Raji (cell line): ENCODE measurements around the gene LEKR1.

Source experiments
- POLR2A ChIP-seq: IDR thresholded peaks from 2 replicates; pipeline ENCODE4 v1.6.1; 2011; ENCODE audit warnings: low read depth, low read length, control low read depth; ENCODE audit not compliant: insufficient read depth

The LEKR1 gene

DNA sequence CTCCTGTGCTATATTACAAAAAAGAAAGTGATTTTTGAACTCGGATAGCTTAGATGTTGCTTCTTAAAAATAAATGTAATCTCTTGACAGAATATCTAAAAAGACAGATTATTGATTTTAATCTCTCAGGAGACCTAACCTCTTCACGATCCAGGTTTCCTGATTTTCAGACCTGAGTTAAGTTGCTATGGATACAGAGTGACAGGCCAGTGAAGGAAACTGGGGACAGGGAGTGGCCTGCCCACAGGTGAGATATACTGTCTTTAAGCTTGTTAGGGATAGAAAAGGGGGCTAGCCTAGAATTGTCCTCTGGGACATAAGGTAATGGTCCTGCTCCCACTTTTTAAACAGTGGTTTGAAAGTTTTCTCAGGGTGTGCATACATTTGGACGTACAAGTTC, 260.6 kb downstream of the LEKR1 start:
- no peak for TF ChIP-seq POLR2A

DNA sequence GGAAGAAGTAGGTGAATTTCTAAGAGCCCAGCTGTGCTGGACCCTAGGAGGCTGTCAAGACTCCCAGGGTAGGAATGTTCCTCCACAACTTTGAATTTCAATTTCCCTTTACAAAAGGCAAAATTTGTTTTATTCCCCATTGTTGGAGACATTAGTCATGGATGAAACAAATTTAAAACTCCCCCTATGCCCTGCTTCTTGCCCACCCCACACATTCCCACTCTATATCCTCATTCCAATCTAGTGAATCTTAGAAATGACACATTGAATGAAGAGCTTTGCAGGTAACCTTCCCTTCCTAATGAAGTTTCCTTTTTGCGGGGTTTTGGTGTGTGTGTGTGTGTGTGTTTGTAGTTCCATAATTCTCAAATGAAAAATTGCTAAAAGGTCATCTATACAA, 261.2 kb downstream of the LEKR1 start:
- TF ChIP-seq POLR2A, result no peak

DNA sequence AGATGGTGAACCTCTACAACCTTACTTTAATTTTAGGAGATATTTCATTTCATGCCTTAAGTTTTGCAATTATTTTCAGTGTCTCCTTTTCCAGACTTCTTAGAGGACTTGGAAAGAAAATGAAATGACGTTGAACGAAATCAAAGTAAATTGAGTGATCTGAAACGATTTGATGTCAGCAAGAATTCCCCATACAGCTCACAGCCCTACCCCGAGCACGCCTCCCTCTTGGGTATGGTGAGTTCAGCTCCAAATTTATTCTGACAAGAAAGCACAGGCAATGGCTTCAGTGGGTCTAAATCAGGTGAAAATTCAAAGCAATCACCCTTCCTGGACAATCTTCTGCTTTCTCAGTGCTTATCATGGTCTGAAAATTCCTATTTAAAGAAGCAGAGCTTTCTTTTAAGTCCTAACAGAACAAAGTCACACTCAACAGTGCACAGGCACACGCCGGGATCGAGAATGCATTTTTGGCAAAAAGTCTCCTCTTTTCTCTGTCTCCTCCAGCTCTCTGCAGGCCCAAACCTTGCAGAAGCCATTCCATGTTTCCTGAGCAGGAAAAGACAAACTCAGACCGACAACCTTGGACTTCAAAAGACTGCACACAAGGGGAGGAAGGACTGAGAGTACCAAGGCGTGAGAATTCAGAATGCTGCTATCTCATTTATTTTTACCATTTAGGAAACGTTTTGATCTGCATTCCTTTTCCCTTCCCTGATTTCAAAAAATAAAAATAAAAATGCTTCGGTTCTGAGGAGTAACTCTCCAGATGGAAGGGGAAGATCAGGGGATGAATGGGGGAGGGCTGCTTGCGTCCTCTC, 261.8 kb downstream of the LEKR1 start:
- TF ChIP-seq POLR2A, result no peak

DNA sequence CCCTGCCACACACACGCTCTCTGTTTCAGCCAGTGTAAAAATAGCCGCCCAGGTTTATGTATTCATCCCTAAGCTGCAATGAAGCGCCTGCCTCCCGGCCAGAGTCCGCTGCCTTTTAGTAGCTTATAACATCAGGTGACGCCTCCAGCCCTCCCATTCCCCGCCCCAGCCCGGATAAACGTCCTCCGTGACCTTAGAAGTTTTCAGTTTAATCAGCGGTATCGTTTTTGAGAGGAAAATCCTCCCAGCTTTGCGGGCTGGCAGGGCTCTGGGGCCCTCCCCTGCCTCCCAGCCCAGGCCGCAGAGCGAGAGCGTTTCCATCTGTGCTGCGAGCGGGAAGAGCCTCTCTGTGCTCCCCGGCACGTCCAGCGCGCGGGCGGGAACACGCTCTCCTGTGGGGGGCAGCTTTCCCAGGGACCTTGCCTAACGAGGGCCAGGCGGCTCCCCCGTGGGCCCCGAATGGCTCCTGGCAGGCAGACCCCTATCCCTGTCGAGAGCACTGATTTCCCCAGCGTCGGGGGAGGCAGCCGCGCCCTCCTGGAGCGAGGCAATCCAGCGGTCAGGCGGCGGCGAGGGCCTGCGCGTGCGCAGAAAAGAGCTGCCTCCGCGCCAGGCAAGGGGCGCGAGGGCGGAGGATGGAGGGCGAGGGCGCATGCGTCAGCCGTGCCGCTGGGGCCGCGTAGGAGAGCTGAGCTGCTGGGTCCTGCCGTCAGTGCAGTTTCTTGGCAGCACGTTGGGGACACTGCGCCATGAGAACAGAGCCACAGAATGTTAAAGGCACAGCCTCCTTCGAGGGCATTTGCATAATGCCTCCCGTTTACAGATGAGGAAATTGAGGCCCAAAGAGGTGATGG, 262.7 kb downstream of the LEKR1 start:
- TF ChIP-seq POLR2A, result peak; percentile 87

DNA sequence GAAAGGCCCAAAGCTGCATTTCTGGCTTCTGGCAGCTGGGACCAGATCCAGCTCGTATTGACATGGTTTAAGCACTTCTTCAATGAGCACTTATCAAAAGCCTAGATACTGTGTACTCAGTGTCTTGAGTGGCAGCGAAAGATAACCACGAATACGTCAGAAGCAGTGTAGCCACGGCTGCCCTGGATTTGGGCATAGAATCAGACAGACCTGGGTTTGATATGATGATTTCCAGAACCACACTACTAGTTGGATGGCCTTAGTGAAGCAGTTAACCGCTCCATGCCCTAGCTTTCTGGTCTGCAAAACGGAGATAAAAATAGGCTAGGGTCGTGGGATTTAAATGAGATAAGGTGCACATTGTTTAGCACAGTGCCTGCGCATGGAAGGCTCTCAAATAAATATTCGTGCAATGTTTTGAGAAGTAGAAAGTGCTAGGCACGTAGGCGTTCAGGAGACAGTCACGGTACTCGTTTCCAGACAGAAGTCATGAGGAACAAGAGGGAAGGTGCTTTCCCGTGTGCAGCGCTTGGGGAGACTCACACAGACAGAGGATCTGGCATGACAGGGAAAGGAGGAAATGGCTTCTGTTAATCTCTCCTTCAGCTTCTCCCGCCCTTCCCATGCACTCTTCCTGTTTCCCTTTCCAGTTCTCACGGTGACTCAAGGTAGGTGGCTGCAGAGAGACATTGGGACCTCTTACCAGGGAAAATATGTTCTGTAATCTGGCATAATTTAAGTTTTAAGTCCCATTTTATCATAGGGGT, 263.5 kb downstream of the LEKR1 start:
- no peak for TF ChIP-seq POLR2A

DNA sequence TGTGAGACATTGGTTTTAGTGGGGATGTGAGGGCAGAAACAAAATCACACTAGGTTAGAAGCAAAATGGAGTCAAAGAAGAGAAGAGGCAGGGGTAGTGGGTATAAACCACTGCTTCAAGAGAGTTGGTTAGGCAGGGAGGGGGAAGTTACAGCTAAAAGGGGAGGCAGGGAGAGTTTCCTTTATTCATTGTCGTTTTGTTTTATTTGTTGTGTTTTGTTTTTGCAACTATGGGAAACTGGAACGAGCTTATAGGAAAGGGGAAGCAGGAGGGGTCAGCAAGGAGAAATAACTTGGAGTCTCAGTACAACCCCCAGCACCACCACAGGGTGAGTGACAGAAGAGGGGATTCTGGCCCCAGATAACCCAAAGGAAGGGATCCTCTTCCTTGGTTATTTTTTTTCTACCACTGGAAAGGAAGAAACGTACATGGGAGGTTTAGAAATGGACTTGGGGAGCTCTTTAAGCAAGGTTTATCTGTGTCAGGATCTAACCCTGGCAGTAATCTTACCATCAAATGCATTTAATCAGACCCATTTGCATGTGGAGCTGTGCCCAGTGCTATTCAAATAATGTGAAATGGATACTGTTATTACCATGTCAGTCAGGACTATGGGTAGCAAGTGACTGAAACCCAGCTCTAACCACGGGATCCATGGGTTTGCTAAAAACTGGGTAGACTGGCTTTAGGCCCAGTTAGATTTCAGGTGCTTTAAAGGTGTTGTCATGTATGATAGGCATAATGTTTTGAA, 265.1 kb downstream of the LEKR1 start:
- no peak for TF ChIP-seq POLR2A

DNA sequence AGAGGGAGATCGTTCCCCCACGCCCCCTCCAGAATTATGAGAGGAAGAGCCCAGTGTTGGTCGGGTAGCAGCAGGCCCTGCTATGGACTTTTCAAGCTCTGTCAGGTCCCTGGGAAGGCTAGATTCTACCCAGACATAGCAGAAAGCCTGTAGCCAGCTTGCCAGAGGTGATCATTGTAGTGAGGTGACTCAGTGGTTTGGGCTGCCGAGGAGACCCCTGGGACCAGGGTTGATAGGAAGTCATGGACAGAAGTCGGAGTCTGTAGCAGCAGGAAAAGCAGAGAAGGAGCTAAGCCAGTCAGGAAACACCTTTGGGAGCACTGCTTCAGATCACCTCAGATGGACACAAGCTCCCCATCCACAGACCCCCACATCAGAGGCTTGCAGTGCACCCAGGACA, 266.1 kb downstream of the LEKR1 start:
- no peak for TF ChIP-seq POLR2A

DNA sequence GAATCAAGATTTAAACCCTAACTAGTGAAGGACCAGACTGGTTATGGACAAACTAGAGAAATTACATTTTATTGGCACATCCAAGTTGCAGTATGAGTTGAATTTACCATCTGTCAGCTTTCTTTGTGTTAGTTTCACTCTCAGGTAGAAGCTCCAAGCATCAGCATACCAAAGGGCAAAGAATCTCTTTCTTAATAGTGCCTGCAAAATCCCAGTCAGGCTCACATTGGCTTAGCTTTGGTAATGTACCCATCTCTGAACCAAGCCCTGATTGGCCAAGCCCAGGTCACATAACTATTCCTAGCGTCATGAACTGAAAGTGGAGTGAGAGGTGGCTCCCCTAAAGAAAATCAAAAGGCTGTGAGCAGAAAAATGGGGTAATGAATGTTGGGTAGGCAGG, 266.9 kb downstream of the LEKR1 start:
- no peak for TF ChIP-seq POLR2A

DNA sequence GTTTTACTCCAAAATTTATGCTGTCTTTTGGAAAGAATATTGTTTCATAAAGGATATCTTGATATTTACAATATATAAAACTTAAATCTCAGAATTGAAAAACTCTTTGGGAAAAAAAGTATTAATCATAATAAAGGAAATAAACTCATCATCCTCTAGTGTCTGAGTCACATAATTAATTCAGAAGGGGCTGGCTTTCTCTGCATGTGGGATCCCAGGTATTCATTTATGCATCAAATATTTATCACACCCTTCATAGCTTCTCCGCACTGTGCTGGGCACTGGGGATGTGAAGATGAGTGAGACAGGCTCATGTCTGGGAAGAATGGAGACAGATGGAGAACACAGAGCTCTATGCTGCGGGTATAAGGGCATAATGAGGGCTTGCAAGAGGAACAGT, 268.1 kb downstream of the LEKR1 start:
- TF ChIP-seq POLR2A, result no peak

DNA sequence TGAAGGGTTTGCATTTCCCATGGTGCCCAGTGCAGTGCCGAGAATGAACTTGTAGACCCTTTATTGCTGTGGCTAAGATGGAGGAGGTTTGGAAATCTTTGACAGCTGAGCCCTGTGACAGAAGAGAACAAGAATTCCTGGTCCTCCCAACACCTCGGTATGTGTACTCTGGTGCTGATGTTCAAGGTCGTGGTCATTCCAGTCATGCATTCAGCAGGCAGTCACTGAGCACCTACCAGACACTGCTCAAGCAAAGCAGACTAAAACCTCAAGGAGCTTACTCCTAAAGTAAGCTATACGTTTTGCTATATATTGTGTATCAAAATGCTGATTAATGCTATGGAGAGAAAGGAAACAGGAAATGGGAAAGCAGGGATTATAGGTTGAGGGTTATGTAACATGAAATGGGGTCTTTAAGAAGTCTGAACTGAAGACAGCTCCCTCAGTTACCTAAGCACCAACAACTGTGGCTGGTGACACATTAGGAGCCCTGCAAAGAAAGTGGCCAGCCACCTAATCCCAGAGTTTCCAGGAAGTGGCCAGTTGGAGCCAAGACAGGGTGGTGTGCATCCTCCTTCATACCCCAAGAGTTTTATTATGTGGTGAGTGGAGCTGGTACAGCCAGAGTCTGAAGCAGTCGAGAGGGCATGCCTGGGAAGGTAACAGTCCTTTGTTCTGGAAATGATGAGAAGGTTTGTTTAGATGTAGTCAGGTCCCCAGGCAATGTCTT, 268.8 kb downstream of the LEKR1 start:
- no peak for TF ChIP-seq POLR2A
